ENCODE results near the gene RAB11FIP3.
A peak's percentile ranks its signal among the peaks of the same experiment; 100 is the strongest.
"Not testable (repeated sequence)": the region's sequence is repeated elsewhere in the genome, so short reads cannot be mapped to it uniquely, and the experiment has no call there.

Gene RAB11FIP3

DNA sequence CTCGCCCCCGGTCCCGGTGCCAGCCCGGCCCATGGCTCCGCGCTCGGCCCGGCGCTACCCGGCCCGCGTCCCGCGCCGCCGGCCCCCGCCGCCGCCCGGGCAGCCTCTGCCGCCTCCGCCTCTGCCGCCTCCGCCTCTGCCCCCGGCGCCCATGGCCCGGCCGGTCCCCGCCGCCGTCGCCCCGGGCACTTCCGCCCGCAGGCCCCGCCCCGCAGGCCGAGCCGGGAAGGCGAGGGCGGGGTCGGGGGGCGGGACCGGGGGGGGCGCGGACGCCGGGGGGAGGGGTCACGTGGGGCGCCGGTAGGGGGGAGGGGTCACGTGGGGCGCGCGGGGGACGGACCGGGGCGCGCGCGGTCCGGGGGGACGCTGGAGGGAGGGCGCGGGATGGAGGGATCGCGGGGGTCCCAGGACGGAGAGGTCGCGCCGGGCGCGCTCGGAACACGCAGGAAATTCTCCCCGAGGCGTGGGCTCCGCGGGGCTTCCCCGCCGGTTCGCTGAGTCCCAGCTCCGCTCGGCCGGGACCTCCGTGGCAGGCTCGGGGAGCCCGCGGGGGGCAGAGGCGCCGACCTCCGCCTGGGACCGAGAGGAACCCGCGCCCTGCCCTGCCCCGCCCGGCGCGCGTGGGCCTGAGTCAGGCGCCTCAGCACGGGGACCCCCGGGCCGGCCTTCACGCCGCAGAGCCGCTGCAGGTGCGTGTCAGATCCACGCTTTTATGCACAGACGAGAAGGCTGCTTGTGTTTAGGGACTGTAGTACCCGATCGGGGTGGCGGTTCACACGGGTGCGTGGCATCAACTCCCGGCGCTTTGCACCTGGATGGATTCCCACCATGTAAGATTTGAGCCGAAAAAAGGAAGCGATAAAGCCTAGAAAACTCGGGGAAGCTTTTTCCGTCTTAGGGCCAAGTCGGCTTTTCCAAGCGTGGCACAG, 43.4 kb upstream of the RAB11FIP3 start, which contains the start of gene PGAP6:
TSS of gene PGAP6 (minus strand) at position 190 of the 929 bp plus-strand sequence. CDS start at position 33, 157 bp downstream.
- ATAC-seq (replicated peaks; ENCODE audit: extremely low read depth, poor library complexity, severe bottlenecking): peak; percentile 47
- Mint-ChIP-seq H3K9me3 (no peaks in the 10 kb centered on the region), H3K36me3 (ENCODE audit: insufficient read depth) (peaks cover 4% of the 10 kb centered on the region), H3K4me3 (peak within 1 kb of the TSS; percentile 77), H3K27ac (ENCODE audit: low read depth) (peak within 1 kb of the TSS; percentile 29), H3K27me3 (no peaks in the 10 kb centered on the region), H3K4me1 (peaks cover 13% of the 10 kb centered on the region)
- no peak for DNase-seq (ENCODE audit: low spot score in 2 of 2)

DNA sequence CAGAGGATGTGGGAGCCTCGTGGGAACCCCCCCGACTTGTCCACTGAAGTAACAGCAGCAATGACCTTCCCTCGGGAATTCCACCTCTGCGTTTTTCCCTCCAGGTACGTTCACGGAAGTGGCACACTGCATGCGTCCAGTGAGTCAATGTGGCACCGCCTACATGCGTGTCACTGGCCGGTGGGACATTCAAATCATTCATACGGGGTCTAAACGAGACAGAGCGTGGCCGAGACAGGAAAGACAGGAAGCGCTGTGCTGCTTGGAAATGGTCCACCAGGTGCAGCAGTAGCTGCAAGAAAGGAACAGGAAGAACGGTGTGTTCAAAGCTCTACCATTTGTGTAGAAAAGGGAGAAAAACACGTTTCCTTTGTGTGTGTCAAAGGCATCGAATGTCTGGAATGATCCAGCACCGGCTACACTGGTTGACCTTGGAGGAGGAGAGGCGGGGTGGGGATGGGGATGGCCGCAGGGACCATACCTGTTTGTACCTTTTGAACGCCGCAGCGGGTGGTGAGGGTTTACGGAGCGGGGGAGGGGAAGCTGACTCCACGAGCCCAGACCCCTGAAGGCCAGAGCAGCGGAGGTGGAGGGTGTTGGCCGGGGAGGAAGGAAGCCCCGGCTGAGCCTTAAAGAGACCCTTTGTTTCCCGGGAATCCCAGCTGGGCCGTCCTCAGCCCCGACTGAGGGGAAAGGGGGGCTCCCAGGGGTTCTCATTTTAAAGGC, 42.0 kb upstream of the RAB11FIP3 start:
- Mint-ChIP-seq H3K27me3 (no peaks in the 10 kb centered on the region), H3K9me3 (no peaks in the 10 kb centered on the region), H3K4me1 (peaks cover 13% of the 10 kb centered on the region), H3K4me3 (peak overlapping the region; percentile 64), H3K27ac (ENCODE audit: low read depth) (peak overlapping the region; percentile 29), H3K36me3 (ENCODE audit: insufficient read depth) (peaks cover 6% of the 10 kb centered on the region)
- ATAC-seq (replicated peaks; ENCODE audit: extremely low read depth, poor library complexity, severe bottlenecking): peak; percentile 26
- DNase-seq (ENCODE audit: low spot score in 2 of 2): no peak

DNA sequence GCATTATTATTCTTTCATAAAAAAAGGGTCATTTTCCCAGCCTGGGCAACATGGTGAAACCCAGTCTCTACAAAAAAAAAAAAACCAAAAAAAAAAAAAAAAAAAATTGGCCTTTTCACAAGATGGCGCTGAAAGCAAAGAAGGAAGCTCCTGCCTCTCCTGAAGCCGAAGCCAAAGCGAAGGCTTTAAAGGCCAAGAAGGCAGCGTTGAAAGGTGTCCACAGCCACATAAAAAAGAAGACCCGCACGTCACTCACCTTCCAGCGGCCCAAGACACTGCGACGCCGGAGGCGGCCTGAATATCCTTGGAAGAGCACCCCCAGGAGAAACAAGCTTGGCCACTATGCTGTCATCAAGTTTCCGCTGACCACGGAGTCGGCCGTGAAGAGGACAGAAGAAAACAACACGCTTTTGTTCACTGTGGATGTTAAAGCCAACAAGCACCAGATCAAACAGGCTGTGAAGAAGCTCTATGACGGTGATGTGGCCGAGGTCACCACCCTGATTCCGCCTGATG, 38.8 kb upstream of the RAB11FIP3 start:
- no peak overlapping the region for H3K27ac Mint-ChIP-seq (ENCODE audit: low read depth)

DNA sequence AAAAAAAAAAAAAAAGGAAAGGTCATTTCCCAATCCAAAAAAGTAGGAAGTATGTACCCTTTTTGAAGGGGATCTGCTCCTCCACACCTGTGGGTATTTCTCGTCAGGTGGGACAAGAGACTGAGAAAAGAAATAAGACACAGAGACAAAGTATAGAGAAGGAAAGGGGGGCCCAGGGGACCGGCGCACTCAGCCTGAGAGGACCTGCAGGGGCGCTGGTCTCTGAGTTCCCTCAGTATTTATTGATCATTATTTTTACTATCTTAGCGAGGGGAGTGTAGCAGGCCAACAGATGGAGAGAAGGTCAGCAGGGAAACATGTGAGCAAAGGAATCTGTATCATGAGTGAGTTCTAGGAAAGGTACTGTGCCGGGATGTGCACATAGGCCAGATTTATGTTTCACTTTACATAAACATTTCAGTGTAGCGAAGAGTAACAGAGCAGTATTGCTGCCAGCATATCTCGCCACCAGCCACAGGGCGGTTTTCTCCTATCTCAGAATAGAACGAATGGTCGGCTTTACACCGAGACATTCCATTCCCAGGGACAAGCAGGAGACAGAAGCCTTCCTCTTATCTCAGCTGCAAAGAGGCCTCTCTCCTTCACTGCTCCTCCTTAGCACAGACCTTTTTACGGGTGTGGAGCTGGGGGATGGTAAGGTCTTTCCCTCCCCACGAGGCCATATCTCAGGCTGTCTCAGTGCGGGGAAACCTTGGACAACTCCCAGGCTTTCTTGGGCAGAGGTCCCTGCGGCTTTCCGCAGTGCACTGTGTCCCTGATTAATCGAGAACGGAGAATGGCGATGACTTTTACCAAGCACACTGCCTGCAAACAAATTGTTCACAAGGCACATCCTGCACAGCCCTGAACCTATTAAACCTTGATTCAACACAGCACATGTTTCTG, 37.4 kb upstream of the RAB11FIP3 start:
- H3K9me3 Mint-ChIP-seq; H3K36me3 Mint-ChIP-seq (ENCODE audit: insufficient read depth); H3K27ac Mint-ChIP-seq (ENCODE audit: low read depth); DNase-seq (ENCODE audit: low spot score in 2 of 2); H3K27me3 Mint-ChIP-seq; ATAC-seq (replicated peaks; ENCODE audit: extremely low read depth, poor library complexity, severe bottlenecking); H3K4me3 Mint-ChIP-seq: not testable (repeated sequence)
- H3K4me1 Mint-ChIP-seq: peaks cover 20% of the 10 kb centered on the region

More for the DNA sequence above, 38.8 kb upstream of the RAB11FIP3 start:
- ATAC-seq (replicated peaks; ENCODE audit: extremely low read depth, poor library complexity, severe bottlenecking) (no peak), DNase-seq (ENCODE audit: low spot score in 2 of 2) (no peak)
- Mint-ChIP-seq H3K36me3 (ENCODE audit: insufficient read depth) (peaks cover 5% of the 10 kb centered on the region), H3K27me3 (no peaks in the 10 kb centered on the region), H3K9me3 (no peaks in the 10 kb centered on the region), H3K4me1 (peaks cover 8% of the 10 kb centered on the region), H3K4me3 (no peak overlapping the region)

DNA sequence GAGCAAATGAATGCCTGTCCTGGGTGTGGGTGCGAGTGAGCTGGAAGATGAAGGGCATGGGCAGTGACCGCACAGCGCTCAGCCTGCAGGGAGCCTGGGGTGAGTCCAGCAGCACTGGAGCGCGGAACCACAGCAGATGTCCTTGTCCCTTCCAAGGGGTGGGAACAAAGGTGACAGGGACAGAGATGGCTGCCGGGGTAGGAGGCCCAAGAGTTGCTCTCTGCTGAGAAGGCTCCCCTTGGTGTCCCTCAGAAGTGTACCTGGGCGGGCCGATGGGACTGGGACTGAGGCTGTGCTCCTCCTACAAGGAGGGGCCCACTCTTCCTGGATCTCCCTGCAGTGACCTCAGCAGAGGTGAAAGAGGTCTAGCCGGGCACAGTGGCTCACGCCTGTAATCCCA, 36.1 kb upstream of the RAB11FIP3 start:
- no peaks in the 10 kb centered on the region for H3K27me3 Mint-ChIP-seq
- H3K4me1 Mint-ChIP-seq: peaks cover 13% of the 10 kb centered on the region
- ATAC-seq (replicated peaks; ENCODE audit: extremely low read depth, poor library complexity, severe bottlenecking) (no peak), DNase-seq (ENCODE audit: low spot score in 2 of 2) (no peak)
- H3K4me3 Mint-ChIP-seq: no peak overlapping the region
- H3K9me3 Mint-ChIP-seq: no peaks in the 10 kb centered on the region
- peaks cover 7% of the 10 kb centered on the region for H3K36me3 Mint-ChIP-seq (ENCODE audit: insufficient read depth)
- peak overlapping the region; percentile 38 for H3K27ac Mint-ChIP-seq (ENCODE audit: low read depth)

DNA sequence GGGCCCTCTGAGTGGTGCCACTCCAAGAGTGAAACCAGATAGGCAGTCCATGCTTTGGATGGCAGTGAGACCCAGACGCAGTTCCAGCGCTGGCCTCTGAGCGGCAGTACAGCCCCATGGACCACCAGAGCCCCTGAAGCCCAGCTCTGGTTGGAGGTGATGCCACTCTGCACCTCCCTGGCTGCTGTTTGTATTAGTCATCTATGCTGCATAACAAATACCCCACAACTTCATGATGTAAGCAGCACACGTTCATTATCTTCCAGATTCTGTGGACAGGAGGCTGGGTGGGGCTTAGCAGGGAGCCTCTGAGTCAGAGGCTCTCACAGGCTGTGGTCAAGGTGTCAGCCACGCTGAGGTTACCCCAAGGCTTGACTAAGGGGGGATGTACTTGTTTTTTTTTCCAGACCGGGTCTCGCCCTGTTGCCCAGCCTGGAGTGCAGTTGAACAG, 33.5 kb upstream of the RAB11FIP3 start:
- peak overlapping the region; percentile 38 for H3K4me3 Mint-ChIP-seq
- H3K36me3 Mint-ChIP-seq (ENCODE audit: insufficient read depth): peaks cover 7% of the 10 kb centered on the region
- H3K9me3 Mint-ChIP-seq: no peaks in the 10 kb centered on the region
- H3K4me1 Mint-ChIP-seq: peaks cover 21% of the 10 kb centered on the region
- DNase-seq (ENCODE audit: low spot score in 2 of 2) (peak; percentile 63 to 73), ATAC-seq (replicated peaks; ENCODE audit: extremely low read depth, poor library complexity, severe bottlenecking) (peak; percentile 95)
- H3K27ac Mint-ChIP-seq (ENCODE audit: low read depth): peak overlapping the region; percentile 79
- H3K27me3 Mint-ChIP-seq: no peaks in the 10 kb centered on the region

DNA sequence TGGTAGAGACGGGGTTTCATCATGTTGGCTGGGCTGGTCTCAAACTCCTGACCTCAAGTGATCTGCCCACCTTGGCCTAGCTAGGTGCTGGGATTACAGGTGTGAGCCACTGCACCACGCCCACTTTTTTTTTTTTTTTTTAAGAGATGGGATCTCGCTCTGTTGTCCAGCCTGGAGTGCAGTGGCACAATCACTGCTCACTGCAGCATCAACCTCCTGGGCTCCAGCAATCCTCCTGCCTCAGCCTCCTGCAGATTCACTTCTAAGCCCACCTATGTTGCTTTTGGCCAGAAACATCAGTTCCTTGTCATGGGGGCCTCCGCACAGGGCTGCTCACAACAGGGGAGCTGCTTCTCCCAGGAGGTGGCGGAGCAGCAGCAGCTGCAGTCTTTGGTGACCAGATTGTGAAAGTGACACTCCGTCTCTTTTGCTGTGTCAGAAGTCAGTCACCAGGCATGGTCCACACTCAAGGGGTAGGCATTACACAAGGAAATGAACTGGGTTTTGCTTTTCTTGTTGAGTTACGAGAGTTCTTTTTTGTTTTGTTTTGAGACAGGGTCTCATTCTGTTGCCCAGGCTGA, 32.9 kb upstream of the RAB11FIP3 start:
- ATAC-seq (replicated peaks; ENCODE audit: extremely low read depth, poor library complexity, severe bottlenecking) (peak; percentile 31), DNase-seq (ENCODE audit: low spot score in 2 of 2) (no peak)
- Mint-ChIP-seq H3K36me3 (ENCODE audit: insufficient read depth) (peaks cover 6% of the 10 kb centered on the region), H3K27ac (ENCODE audit: low read depth) (peak overlapping the region; percentile 79), H3K27me3 (no peaks in the 10 kb centered on the region), H3K4me3 (peak overlapping the region; percentile 38), H3K4me1 (peaks cover 21% of the 10 kb centered on the region), H3K9me3 (no peaks in the 10 kb centered on the region)

DNA sequence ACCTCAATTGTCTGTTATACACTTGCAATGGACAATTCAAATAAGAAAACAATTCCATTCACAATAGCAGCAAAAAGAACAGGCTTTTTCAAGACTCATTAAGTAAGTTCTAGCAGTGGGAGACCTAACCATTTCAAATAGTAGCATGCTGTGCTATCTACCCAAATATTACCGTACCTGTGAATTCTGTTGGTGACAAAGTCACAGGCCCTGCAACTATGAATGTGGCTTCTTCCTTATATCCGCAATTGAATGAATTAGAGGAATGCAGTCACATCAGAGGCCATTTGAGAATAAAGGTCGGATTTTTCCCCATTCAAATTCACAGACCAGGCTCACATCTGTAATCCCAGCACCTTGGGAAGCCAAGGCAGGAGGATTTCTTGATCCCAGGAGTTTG, 29.2 kb upstream of the RAB11FIP3 start:
- Mint-ChIP-seq H3K36me3 (ENCODE audit: insufficient read depth) (peaks cover 7% of the 10 kb centered on the region), H3K9me3 (no peaks in the 10 kb centered on the region), H3K27ac (ENCODE audit: low read depth) (no peak overlapping the region), H3K4me1 (peaks cover 34% of the 10 kb centered on the region), H3K4me3 (peak overlapping the region; percentile 70), H3K27me3 (no peaks in the 10 kb centered on the region)
- DNase-seq (ENCODE audit: low spot score in 2 of 2): no peak
- no peak for ATAC-seq (replicated peaks; ENCODE audit: extremely low read depth, poor library complexity, severe bottlenecking)

DNA sequence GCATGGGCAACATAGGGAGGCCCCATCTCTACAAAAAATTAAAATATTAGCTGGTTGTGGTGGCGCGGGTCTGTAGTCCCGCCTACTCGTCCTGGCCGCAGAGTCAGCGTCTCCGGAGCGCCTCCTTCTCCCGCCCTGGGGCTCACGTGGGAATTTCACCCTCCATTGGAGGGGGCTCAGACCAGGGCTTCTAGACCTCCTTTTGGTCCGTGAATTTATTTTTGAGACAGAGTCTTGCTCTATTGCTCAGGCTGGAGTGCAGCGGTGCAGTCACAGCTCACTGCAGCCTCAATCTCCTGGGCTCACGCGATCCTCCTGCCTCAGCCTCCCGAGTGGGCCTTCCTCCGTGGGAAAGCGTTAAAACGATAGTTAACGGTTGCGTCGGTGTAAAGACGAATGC, 28.8 kb upstream of the RAB11FIP3 start:
- H3K27me3 Mint-ChIP-seq: no peaks in the 10 kb centered on the region
- no peak overlapping the region for H3K27ac Mint-ChIP-seq (ENCODE audit: low read depth)
- H3K4me1 Mint-ChIP-seq: peaks cover 34% of the 10 kb centered on the region
- no peak for DNase-seq (ENCODE audit: low spot score in 2 of 2)
- no peaks in the 10 kb centered on the region for H3K9me3 Mint-ChIP-seq
- ATAC-seq (replicated peaks; ENCODE audit: extremely low read depth, poor library complexity, severe bottlenecking): no peak
- H3K36me3 Mint-ChIP-seq (ENCODE audit: insufficient read depth): peaks cover 9% of the 10 kb centered on the region
- peak overlapping the region; percentile 70 for H3K4me3 Mint-ChIP-seq

DNA sequence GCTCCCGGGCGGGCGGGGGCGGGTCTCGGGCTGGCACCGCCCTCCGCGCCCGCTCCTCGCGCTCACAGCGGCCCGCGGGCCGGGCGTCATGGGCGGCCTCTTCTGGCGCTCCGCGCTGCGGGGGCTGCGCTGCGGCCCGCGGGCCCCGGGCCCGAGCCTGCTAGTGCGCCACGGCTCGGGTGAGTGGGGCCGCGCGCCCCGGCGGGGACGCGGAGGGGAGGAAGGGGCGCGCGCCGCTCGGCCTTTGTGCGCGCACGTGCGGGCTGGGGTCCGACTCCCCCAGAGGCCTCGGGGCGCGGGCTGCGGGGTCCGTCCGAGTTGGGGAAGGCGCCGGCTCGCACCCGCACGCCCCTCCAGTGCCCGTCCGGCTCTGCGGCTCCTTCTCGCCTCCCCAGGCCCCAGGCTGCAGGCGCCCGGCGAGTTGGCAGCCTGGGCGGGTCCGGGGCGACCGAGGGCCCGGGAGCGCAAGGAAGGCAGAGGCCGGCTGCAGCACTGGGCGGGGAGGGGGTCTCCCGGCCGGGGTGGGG, 28.3 kb upstream of the RAB11FIP3 start, which contains the start of gene NME4:
TSS of gene NME4 (plus strand) at position 65 of the 527 bp plus-strand sequence. CDS start at position 89, 24 bp downstream.
- Mint-ChIP-seq H3K4me3 (peak within 1 kb of the TSS; percentile 70), H3K27ac (ENCODE audit: low read depth) (peak within 1 kb of the TSS; percentile 51), H3K4me1 (peaks cover 28% of the 10 kb centered on the region), H3K9me3 (no peaks in the 10 kb centered on the region), H3K36me3 (ENCODE audit: insufficient read depth) (peaks cover 6% of the 10 kb centered on the region), H3K27me3 (no peaks in the 10 kb centered on the region)
- DNase-seq (ENCODE audit: low spot score in 2 of 2) (no peak), ATAC-seq (replicated peaks; ENCODE audit: extremely low read depth, poor library complexity, severe bottlenecking) (no peak)

DNA sequence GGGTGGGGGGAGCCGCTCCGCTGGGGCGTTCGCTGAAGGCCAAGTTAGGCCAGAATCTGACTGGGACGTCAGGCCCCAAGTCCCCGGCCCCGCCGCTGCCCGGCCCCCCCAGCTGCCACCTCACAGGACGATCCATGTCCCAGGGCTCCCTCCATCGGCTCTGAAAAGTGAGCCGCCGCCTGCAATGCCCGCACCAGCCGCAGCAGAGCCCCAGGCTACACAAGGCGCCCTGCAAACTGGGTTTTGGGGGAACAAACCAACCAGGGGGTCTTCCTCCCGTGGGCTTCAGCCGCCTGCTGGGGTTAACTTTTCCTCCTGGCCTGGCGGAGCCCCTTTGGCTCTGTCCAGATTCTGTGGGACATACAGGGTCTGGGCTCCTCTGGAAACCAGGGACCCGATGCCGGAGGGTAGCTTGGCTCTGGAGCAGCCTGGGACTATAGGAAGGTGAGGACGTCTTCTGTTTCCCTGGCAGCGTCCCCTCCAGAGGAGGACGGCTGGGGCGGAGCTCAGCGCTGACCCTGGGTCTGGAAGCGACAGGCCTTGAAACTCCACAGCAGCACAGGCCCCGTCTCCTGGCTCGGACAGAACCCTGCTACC, 27.6 kb upstream of the RAB11FIP3 start:
- Mint-ChIP-seq H3K36me3 (ENCODE audit: insufficient read depth) (peaks cover 6% of the 10 kb centered on the region), H3K4me1 (peaks cover 21% of the 10 kb centered on the region), H3K27me3 (no peaks in the 10 kb centered on the region), H3K27ac (ENCODE audit: low read depth) (peak overlapping the region; percentile 51), H3K9me3 (no peaks in the 10 kb centered on the region), H3K4me3 (peak overlapping the region; percentile 67)
- DNase-seq (ENCODE audit: low spot score in 2 of 2): no peak
- ATAC-seq (replicated peaks; ENCODE audit: extremely low read depth, poor library complexity, severe bottlenecking): no peak
